IPS DF 6.9 (cell line): ENCODE results near the gene BABAM2.

Experiments used
- DNase-seq: peaks from one replicate; pipeline ENCODE4 v3.0.0-alpha.2; 2013; ENCODE audit warnings: low read depth, low spot score
- H3K27ac ChIP-seq: one replicate; pipeline ENCODE4 v1.5.1; 2013; ENCODE audit warnings: low read length, control low read depth
- H3K27me3 ChIP-seq: 2 replicates; pipeline ENCODE4 v1.6.1; 2013; ENCODE audit warnings: mild to moderate bottlenecking, low read length; ENCODE audit not compliant: control insufficient read depth, insufficient read depth
- H3K36me3 ChIP-seq: 2 replicates; pipeline ENCODE4 v1.6.1; 2013; ENCODE audit warnings: low read length; ENCODE audit not compliant: control insufficient read depth, insufficient read depth
- H3K4me1 ChIP-seq: 2 replicates; pipeline ENCODE4 v1.6.1; 2013; ENCODE audit warnings: low read length; ENCODE audit not compliant: control insufficient read depth, insufficient read depth
- H3K4me3 ChIP-seq: 2 replicates; pipeline ENCODE4 v1.5.1; 2013; ENCODE audit warnings: mild to moderate bottlenecking, low read length
- H3K9me3 ChIP-seq: 2 replicates; pipeline ENCODE4 v1.6.1; 2013; ENCODE audit warnings: low read length, inconsistent platforms; ENCODE audit not compliant: control insufficient read depth, insufficient read depth
- WGBS: extraction: QIAGEN DNeasy Blood & Tissue Kit; methylation state at CpG from one replicate; pipeline ENCODE4 v1.1.7; 2013; ENCODE audit warnings: mixed read lengths, missing lambda C conversion rate; ENCODE audit not compliant: insufficient read length, insufficient coverage; 5-methylcytosine and 5-hydroxymethylcytosine counted together

BABAM2 gene

GRCh38 chr2:28282248-28282647, 391.7 kb downstream of the BABAM2 start:
- no peaks in the 10 kb centered on the region for H3K9me3 ChIP-seq
- no CpG with 5 or more reads among the region's 3 CpGs for WGBS
- H3K4me1 ChIP-seq = no peaks in the 10 kb centered on the region
- H3K27ac ChIP-seq = no peak overlapping the region
- H3K36me3 ChIP-seq = no peaks in the 10 kb centered on the region
- H3K4me3 ChIP-seq = no peak overlapping the region
- DNase-seq = no peak
- no peaks in the 10 kb centered on the region for H3K27me3 ChIP-seq

GRCh38 chr2:28282861-28283646, 392.5 kb downstream of the BABAM2 start:
- H3K4me1 ChIP-seq = no peaks in the 10 kb centered on the region
- no CpG with 5 or more reads among the region's 7 CpGs for WGBS
- no peak overlapping the region for H3K4me3 ChIP-seq
- no peaks in the 10 kb centered on the region for H3K27me3 ChIP-seq
- H3K27ac ChIP-seq = no peak overlapping the region
- no peaks in the 10 kb centered on the region for H3K9me3 ChIP-seq
- no peaks in the 10 kb centered on the region for H3K36me3 ChIP-seq
- no peak for DNase-seq

- H3K4me1 ChIP-seq = no peaks in the 10 kb centered on the region
- no CpG with 5 or more reads among the region's 1 CpG for WGBS
- no peak for DNase-seq
- no peak overlapping the region for H3K27ac ChIP-seq
- no peak overlapping the region for H3K4me3 ChIP-seq
- H3K27me3 ChIP-seq = no peaks in the 10 kb centered on the region
- H3K36me3 ChIP-seq = no peaks in the 10 kb centered on the region
- no peaks in the 10 kb centered on the region for H3K9me3 ChIP-seq
These were observed 393.3 kb downstream of the BABAM2 start for GRCh38 chr2:28283861-28284260.

- Histone ChIP-seq H3K4me3 (no peak overlapping the region), H3K9me3 (no peaks in the 10 kb centered on the region), H3K27me3 (no peaks in the 10 kb centered on the region), H3K27ac (no peak overlapping the region), H3K36me3 (no peaks in the 10 kb centered on the region), H3K4me1 (no peaks in the 10 kb centered on the region)
- no peak for DNase-seq
- no CpG with 5 or more reads among the region's 5 CpGs for WGBS
These were observed 396.1 kb downstream of the BABAM2 start for GRCh38 chr2:28286678-28287077.

- WGBS = no CpG with 5 or more reads among the region's 4 CpGs
These were observed 396.9 kb downstream of the BABAM2 start for GRCh38 chr2:28287256-28287915.

GRCh38 chr2:28288620-28289019, 398.1 kb downstream of the BABAM2 start:
- H3K4me3 ChIP-seq = no peak overlapping the region
- H3K4me1 ChIP-seq = no peaks in the 10 kb centered on the region
- no peaks in the 10 kb centered on the region for H3K9me3 ChIP-seq
- H3K27me3 ChIP-seq = no peaks in the 10 kb centered on the region
- WGBS = no CpG with 5 or more reads among the region's 5 CpGs
- no peak overlapping the region for H3K27ac ChIP-seq
- no peaks in the 10 kb centered on the region for H3K36me3 ChIP-seq
- DNase-seq = no peak

More at GRCh38 chr2:28287256-28287915, 396.9 kb downstream of the BABAM2 start:
- Histone ChIP-seq H3K4me3 (no peak overlapping the region), H3K4me1 (no peaks in the 10 kb centered on the region), H3K27ac (no peak overlapping the region), H3K27me3 (no peaks in the 10 kb centered on the region), H3K36me3 (no peaks in the 10 kb centered on the region), H3K9me3 (no peaks in the 10 kb centered on the region)
- no peak for DNase-seq

GRCh38 chr2:28291811-28292440, 401.4 kb downstream of the BABAM2 start:
- no peak for DNase-seq

GRCh38 chr2:28292491-28292890, 402.0 kb downstream of the BABAM2 start:
- no CpG with 5 or more reads among the region's 2 CpGs for WGBS
- Histone ChIP-seq H3K4me1 (no peaks in the 10 kb centered on the region), H3K4me3 (no peak overlapping the region), H3K9me3 (no peaks in the 10 kb centered on the region), H3K36me3 (no peaks in the 10 kb centered on the region), H3K27ac (no peak overlapping the region), H3K27me3 (no peaks in the 10 kb centered on the region)
- DNase-seq = no peak

More at GRCh38 chr2:28291811-28292440, 401.4 kb downstream of the BABAM2 start:
- H3K36me3 ChIP-seq = no peaks in the 10 kb centered on the region
- no peaks in the 10 kb centered on the region for H3K4me1 ChIP-seq
- no peak overlapping the region for H3K4me3 ChIP-seq
- no peaks in the 10 kb centered on the region for H3K9me3 ChIP-seq
- WGBS = no CpG with 5 or more reads among the region's 9 CpGs
- no peak overlapping the region for H3K27ac ChIP-seq
- H3K27me3 ChIP-seq = no peaks in the 10 kb centered on the region

GRCh38 chr2:28293416-28293815, 402.9 kb downstream of the BABAM2 start:
- Histone ChIP-seq H3K4me1 (no peaks in the 10 kb centered on the region), H3K9me3 (no peaks in the 10 kb centered on the region), H3K27me3 (no peaks in the 10 kb centered on the region), H3K36me3 (no peaks in the 10 kb centered on the region), H3K27ac (no peak overlapping the region), H3K4me3 (no peak overlapping the region)
- no peak for DNase-seq
- no CpG with 5 or more reads among the region's 5 CpGs for WGBS

GRCh38 chr2:28294451-28294850, 403.9 kb downstream of the BABAM2 start:
- Histone ChIP-seq H3K4me1 (no peaks in the 10 kb centered on the region; the same call in 1 of the 2 replicates), H3K4me3 (no peak overlapping the region), H3K36me3 (no peaks in the 10 kb centered on the region), H3K27me3 (no peaks in the 10 kb centered on the region), H3K27ac (no peak overlapping the region), H3K9me3 (no peaks in the 10 kb centered on the region)
- no peak for DNase-seq
- no CpG with 5 or more reads among the region's 1 CpG for WGBS
